ENCODE measurements around the gene C1RL.

C1RL gene

GRCh38 chr12:7065073-7065623 is 43.9 kb downstream of the C1RL start:
- Histone ChIP-seq H3K4me3 (ENCODE audit: low read depth, low read length) (no peak overlapping the region), H3K4me1 (no peaks in the 10 kb centered on the region), H3K9me3 (no peaks in the 10 kb centered on the region), H3K36me3 (no peaks in the 10 kb centered on the region), H3K27me3 (peaks cover 64% of the 10 kb centered on the region)
- DNase-seq, result no peak
- TF ChIP-seq CTCF (IDR thresholded peaks at IDR 0.05; ENCODE audit: low read depth, low read length), result no peak

GRCh38 chr12:7064516-7064915 is 44.5 kb downstream of the C1RL start:
- no peak for TF ChIP-seq CTCF (IDR thresholded peaks at IDR 0.05; ENCODE audit: low read depth, low read length)
- no peaks in the 10 kb centered on the region for H3K9me3 ChIP-seq
- H3K36me3 ChIP-seq, result no peaks in the 10 kb centered on the region
- H3K4me3 ChIP-seq (ENCODE audit: low read depth, low read length), result no peak overlapping the region
- no peak for DNase-seq
- peaks cover 66% of the 10 kb centered on the region for H3K27me3 ChIP-seq
- H3K4me1 ChIP-seq, result no peaks in the 10 kb centered on the region

- H3K9me3 ChIP-seq, result no peaks in the 10 kb centered on the region
- no peak for TF ChIP-seq CTCF (IDR thresholded peaks at IDR 0.05; ENCODE audit: low read depth, low read length)
- peaks cover 47% of the 10 kb centered on the region for H3K27me3 ChIP-seq
- H3K4me3 ChIP-seq (ENCODE audit: low read depth, low read length), result no peak overlapping the region
- no peaks in the 10 kb centered on the region for H3K4me1 ChIP-seq
- DNase-seq, result no peak
- no peaks in the 10 kb centered on the region for H3K36me3 ChIP-seq
Measured at GRCh38 chr12:7061596-7061995, 47.4 kb downstream of the C1RL start.

GRCh38 chr12:7061138-7061537 is 47.9 kb downstream of the C1RL start:
- H3K36me3 ChIP-seq, result no peaks in the 10 kb centered on the region
- H3K4me1 ChIP-seq, result no peaks in the 10 kb centered on the region
- DNase-seq, result no peak
- no peaks in the 10 kb centered on the region for H3K9me3 ChIP-seq
- no peak overlapping the region for H3K4me3 ChIP-seq (ENCODE audit: low read depth, low read length)
- TF ChIP-seq CTCF (IDR thresholded peaks at IDR 0.05; ENCODE audit: low read depth, low read length), result no peak
- H3K27me3 ChIP-seq, result peaks cover 43% of the 10 kb centered on the region

GRCh38 chr12:7060353-7060954 is 48.6 kb downstream of the C1RL start, which contains the start of gene C1S:
C1S (plus strand) TSS chr12:7060718; CDS start chr12:7061913, 1,195 bp downstream.
- Histone ChIP-seq H3K27me3 (peaks cover 39% of the 10 kb centered on the region), H3K4me1 (no peaks in the 10 kb centered on the region), H3K36me3 (no peaks in the 10 kb centered on the region), H3K9me3 (no peaks in the 10 kb centered on the region), H3K4me3 (ENCODE audit: low read depth, low read length) (no peak within 1 kb of the TSS)
- DNase-seq, result peak; percentile 28
- peak; percentile 43 for TF ChIP-seq CTCF (IDR thresholded peaks at IDR 0.05; ENCODE audit: low read depth, low read length)

- no peak for DNase-seq
- Histone ChIP-seq H3K4me1 (no peaks in the 10 kb centered on the region), H3K27me3 (peaks cover 40% of the 10 kb centered on the region), H3K36me3 (no peaks in the 10 kb centered on the region), H3K4me3 (ENCODE audit: low read depth, low read length) (no peak overlapping the region), H3K9me3 (no peaks in the 10 kb centered on the region)
- TF ChIP-seq CTCF (IDR thresholded peaks at IDR 0.05; ENCODE audit: low read depth, low read length), result no peak
Measured at GRCh38 chr12:7059780-7060179, 49.2 kb downstream of the C1RL start.
